KMS-11 (cell line): Measurements from ENCODE around the gene ADGRV1.
"Not testable (repeated sequence)": the region's sequence is repeated elsewhere in the genome, so short reads cannot be mapped to it uniquely, and the experiment has no call there.

Experiments used
- H2AFZ ChIP-seq: fragments of 200-600 bp; sonication (generic); 2 replicates; pipeline ENCODE4 v1.6.1; 2016; ENCODE audit warnings: antibody characterized with exemption, mixed run types, low read depth
- H3K27ac ChIP-seq: fragments of 200-600 bp; sonication (generic); 2 replicates; pipeline ENCODE4 v1.6.1; 2016; ENCODE audit warnings: mild to moderate bottlenecking, mixed run types
- H3K27me3 ChIP-seq: fragments of 200-600 bp; sonication (generic); 2 replicates; pipeline ENCODE4 v1.6.1; 2017; ENCODE audit warnings: mild to moderate bottlenecking, low read depth, mixed run types, moderate library complexity; ENCODE audit not compliant: insufficient read depth
- H3K36me3 ChIP-seq: fragments of 200-600 bp; sonication (generic); 2 replicates; pipeline ENCODE4 v1.6.1; 2017; ENCODE audit warnings: mild to moderate bottlenecking, mixed run types; ENCODE audit not compliant: insufficient read depth
- H3K4me1 ChIP-seq: fragments of 200-600 bp; sonication (generic); 2 replicates; pipeline ENCODE4 v1.6.1; 2016; ENCODE audit warnings: mild to moderate bottlenecking, low read depth, mixed run types; ENCODE audit not compliant: poor library complexity, severe bottlenecking
- H3K4me2 ChIP-seq: fragments of 200-600 bp; sonication (generic); 2 replicates; pipeline ENCODE4 v1.7.0; 2016; ENCODE audit warnings: mild to moderate bottlenecking, mixed run types
- H3K4me3 ChIP-seq: fragments of 200-600 bp; sonication (generic); IDR thresholded peaks from 2 replicates; pipeline ENCODE4 v1.6.1; 2017; ENCODE audit warnings: low read depth, low read length, mixed read lengths; ENCODE audit not compliant: insufficient read depth
- H3K79me2 ChIP-seq: fragments of 200-600 bp; sonication (generic); 2 replicates; pipeline ENCODE4 v1.6.1; 2016; ENCODE audit warnings: low read depth, mixed run types; ENCODE audit not compliant: insufficient read depth
- H3K9ac ChIP-seq: fragments of 200-600 bp; sonication (generic); 2 replicates; pipeline ENCODE4 v1.6.1; 2016; ENCODE audit warnings: mild to moderate bottlenecking, mixed run types
- H4K20me1 ChIP-seq: fragments of 200-600 bp; sonication (generic); 2 replicates; pipeline ENCODE4 v1.6.1; 2016; ENCODE audit warnings: mild to moderate bottlenecking, mixed run types; ENCODE audit not compliant: insufficient read depth
- TF ChIP-seq, protein P1 (sequence below): fragments of 200-600 bp; sonication (generic); conservative IDR thresholded peaks from 2 replicates; pipeline ENCODE4 v1.6.1; 2017; ENCODE audit warnings: low read depth, mild to moderate bottlenecking, antibody characterized with exemption, low read length, moderate library complexity, mixed read lengths

ADGRV1 gene

GRCh38 chr5:90965110-90965685 lies 406.6 kb downstream of the ADGRV1 start:
- Histone ChIP-seq H2AFZ (no peak overlapping the region), H3K4me1 (no peaks in the 10 kb centered on the region), H3K4me2 (no peak overlapping the region), H3K27ac (no peak overlapping the region), H4K20me1 (no peaks in the 10 kb centered on the region), H3K36me3 (no peaks in the 10 kb centered on the region), H3K9ac (no peak overlapping the region), H3K4me3 (no peak overlapping the region), H3K79me2 (no peaks in the 10 kb centered on the region), H3K27me3 (0 out of 2 replicates have a peak, but pooled peaks cover 7% of the 10 kb centered on the region)
- TF ChIP-seq, protein P1, sequence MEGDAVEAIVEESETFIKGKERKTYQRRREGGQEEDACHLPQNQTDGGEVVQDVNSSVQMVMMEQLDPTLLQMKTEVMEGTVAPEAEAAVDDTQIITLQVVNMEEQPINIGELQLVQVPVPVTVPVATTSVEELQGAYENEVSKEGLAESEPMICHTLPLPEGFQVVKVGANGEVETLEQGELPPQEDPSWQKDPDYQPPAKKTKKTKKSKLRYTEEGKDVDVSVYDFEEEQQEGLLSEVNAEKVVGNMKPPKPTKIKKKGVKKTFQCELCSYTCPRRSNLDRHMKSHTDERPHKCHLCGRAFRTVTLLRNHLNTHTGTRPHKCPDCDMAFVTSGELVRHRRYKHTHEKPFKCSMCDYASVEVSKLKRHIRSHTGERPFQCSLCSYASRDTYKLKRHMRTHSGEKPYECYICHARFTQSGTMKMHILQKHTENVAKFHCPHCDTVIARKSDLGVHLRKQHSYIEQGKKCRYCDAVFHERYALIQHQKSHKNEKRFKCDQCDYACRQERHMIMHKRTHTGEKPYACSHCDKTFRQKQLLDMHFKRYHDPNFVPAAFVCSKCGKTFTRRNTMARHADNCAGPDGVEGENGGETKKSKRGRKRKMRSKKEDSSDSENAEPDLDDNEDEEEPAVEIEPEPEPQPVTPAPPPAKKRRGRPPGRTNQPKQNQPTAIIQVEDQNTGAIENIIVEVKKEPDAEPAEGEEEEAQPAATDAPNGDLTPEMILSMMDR = no peak

DNA sequence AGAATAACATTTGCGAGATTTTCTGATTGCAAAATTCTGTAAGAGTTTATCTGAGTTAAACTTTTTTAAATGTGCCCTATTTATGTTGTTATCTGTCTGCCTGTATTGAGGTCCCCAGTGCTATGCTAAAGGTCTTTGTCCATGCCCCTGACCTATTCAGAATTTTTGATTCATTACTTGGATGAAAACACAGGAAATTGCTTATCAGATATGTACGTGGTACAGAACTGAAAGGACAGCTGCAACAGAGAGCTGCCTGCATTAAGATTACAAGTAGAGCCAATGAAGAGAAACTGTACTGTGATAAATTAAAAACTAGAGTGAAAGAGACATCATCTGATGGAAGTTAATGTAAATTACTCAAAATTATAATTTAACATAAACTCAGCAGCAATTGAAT lies 408.8 kb downstream of the ADGRV1 start:
- Histone ChIP-seq H3K27me3 (0 out of 2 replicates have a peak, but pooled peaks cover 7% of the 10 kb centered on the region), H3K79me2 (no peaks in the 10 kb centered on the region), H4K20me1 (no peaks in the 10 kb centered on the region), H3K4me3 (no peak overlapping the region), H3K4me2 (no peak overlapping the region), H3K9ac (no peak overlapping the region), H3K27ac (no peak overlapping the region), H3K36me3 (no peaks in the 10 kb centered on the region), H2AFZ (no peak overlapping the region), H3K4me1 (no peaks in the 10 kb centered on the region)
- TF ChIP-seq, protein P1 = no peak

DNA sequence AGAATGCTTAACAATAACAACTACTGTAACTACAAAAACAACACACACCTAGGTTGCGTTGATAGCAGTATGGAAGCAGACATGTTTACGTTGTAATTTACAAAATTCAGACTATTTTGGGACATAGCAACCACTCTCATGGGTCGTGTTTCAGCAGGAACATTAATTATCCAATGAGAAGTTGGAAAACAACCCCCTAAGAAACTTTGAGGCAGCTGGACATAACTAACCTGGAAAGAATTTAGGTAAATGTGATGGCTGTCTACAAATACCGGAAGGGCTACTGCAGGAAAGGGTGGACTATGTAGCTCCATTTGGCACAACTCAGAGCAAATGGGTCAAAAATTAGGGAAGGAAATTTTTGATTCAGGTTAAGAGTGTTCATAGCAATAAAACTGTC lies 409.3 kb downstream of the ADGRV1 start:
- no peaks in the 10 kb centered on the region for H3K79me2 ChIP-seq

GRCh38 chr5:90968319-90968718 lies 409.7 kb downstream of the ADGRV1 start:
- no peaks in the 10 kb centered on the region for H3K79me2 ChIP-seq
- no peaks in the 10 kb centered on the region for H4K20me1 ChIP-seq
- no peak overlapping the region for H3K27ac ChIP-seq
- H3K9ac ChIP-seq = no peak overlapping the region
- H3K36me3 ChIP-seq = no peaks in the 10 kb centered on the region
- no peaks in the 10 kb centered on the region for H3K4me1 ChIP-seq
- H3K4me3 ChIP-seq = no peak overlapping the region
- no peak overlapping the region for H2AFZ ChIP-seq
- TF ChIP-seq, protein P1 = no peak
- 0 out of 2 replicates have a peak, but pooled peaks cover 7% of the 10 kb centered on the region for H3K27me3 ChIP-seq
- H3K4me2 ChIP-seq = no peak overlapping the region

More for the DNA sequence above, 409.3 kb downstream of the ADGRV1 start:
- Histone ChIP-seq H2AFZ (no peak overlapping the region), H3K9ac (no peak overlapping the region), H3K4me1 (no peaks in the 10 kb centered on the region), H3K27ac (no peak overlapping the region), H3K27me3 (0 out of 2 replicates have a peak, but pooled peaks cover 7% of the 10 kb centered on the region), H3K4me3 (no peak overlapping the region), H3K4me2 (no peak overlapping the region), H3K36me3 (no peaks in the 10 kb centered on the region), H4K20me1 (no peaks in the 10 kb centered on the region)
- TF ChIP-seq, protein P1 = no peak

GRCh38 chr5:90969945-90970344 lies 411.3 kb downstream of the ADGRV1 start:
- not testable (repeated sequence) for H3K4me2 ChIP-seq, H4K20me1 ChIP-seq, H3K79me2 ChIP-seq, H2AFZ ChIP-seq, H3K4me3 ChIP-seq, H3K27ac ChIP-seq, H3K4me1 ChIP-seq, H3K36me3 ChIP-seq, H3K9ac ChIP-seq, H3K27me3 ChIP-seq
